Thyroid gland (tissue), 4 donors: Measurements from ENCODE around the gene TPPP2. TPM values are rescaled to one million over a fixed set of nuclear protein-coding genes. Genes with fewer than 3 reads are reported as not detected.

Source experiments
- DNase-seq, 2 donors: peaks; one replicate each; pipeline ENCODE4 v3.0.0-alpha.2; 2019
- H3K27ac ChIP-seq, 3 donors: fragments of 200-600 bp; sonication (generic); 1 replicate in 2 of 3; 2 replicates in 1 of 3; pipeline ENCODE4 v1.5.1; 2016 to 2019; ENCODE audit warnings: mild to moderate bottlenecking in 1 of 3, moderate library complexity in 1 of 3
- H3K27me3 ChIP-seq: fragments of 200-600 bp; sonication (generic); one replicate; pipeline ENCODE4 v1.5.1; 2019
- H3K36me3 ChIP-seq, 2 donors: fragments of 200-600 bp; sonication (generic); one replicate each; pipeline ENCODE4 v1.5.1; 2016 to 2019
- H3K4me1 ChIP-seq, 2 donors: fragments of 200-600 bp; sonication (generic); one replicate each; pipeline ENCODE4 v1.5.1; 2017 to 2019
- H3K4me3 ChIP-seq, 3 donors: fragments of 200-600 bp; sonication (generic); replicated peaks in 1 of 3; 1 replicate in 2 of 3; 2 replicates in 1 of 3; pipeline ENCODE4 v1.5.1; 2016; ENCODE audit warnings: mild to moderate bottlenecking in 1 of 3
- H3K9me3 ChIP-seq: fragments of 200-600 bp; sonication (generic); one replicate; pipeline ENCODE4 v1.5.1; 2017
- POLR2A ChIP-seq, 2 donors: fragments of 450-650 bp; IDR thresholded peaks; one replicate each; pipeline ENCODE4 v1.6.1; 2017; ENCODE audit warnings: antibody characterized with exemption in 2 of 2, mild to moderate bottlenecking in 2 of 2, moderate library complexity in 1 of 2
- WGBS, 2 donors: methylation state at CpG; one replicate each; pipeline ENCODE4 v1.1.5; 2017; 5-methylcytosine and 5-hydroxymethylcytosine counted together
- intact Hi-C: fragments of 100-400 bp; cut with DNase I; formaldehyde crosslinking; loops from one replicate; pipeline ENCODE4 v1.15.1; 2023
- total RNA-seq, 4 donors: library from RNA; depleted of rRNA; stranded (reverse); fragments of >200 nt; gene quantifications; one replicate each; pipeline ENCODE4 v1.2.3, GENCODE V29; 2016
- TF ChIP-seq, protein P1 (sequence below), 6 experiments: fragments of 200-600 bp in 3 of 6; fragments of 450-650 bp in 3 of 6; sonication (generic) in 3 of 6; IDR thresholded peaks; one replicate each; pipeline ENCODE4 v1.5.1; 2016 to 2019; ENCODE audit warnings: antibody characterized with exemption in 6 of 6, mild to moderate bottlenecking in 2 of 6, inconsistent platforms in 1 of 6, moderate library complexity in 1 of 6

The TPPP2 gene
- total RNA-seq, 4 donors from 2014 or later = not detected

DNA sequence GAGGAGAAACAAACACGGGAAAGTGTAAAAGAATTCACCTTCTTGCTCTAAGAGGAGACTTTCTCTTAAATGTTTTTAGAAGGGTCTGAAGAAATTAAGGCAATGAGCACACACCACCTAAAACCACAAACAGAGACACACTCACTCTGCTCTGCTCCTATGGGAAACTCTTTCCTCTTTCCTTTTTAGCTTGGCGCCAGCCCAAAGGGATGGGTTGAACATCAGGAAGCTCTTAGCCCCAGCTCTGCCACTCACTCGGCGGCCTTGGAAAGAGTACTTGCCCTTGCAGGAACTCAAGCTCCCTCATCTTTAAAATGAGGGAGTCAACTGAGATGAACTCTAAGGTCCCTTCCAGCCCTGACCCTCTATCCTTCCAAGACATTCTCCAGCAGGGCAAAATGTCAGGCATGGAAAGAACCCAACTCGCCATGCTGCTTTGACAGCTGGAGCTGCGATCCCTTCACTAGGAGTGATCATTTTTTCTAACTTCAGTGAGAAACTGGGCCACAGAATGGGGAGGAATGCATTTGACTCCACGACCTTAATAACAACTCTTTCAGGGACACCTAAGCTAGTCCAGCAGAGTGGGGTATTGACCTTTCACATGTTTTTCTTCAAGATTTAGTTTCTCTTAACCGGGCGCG is 26.6 kb downstream of the TPPP2 start:
- intact Hi-C loops = no loop called here
- no peak overlapping the region for H3K4me3 ChIP-seq
- no peaks in the 10 kb centered on the region for H3K27me3 ChIP-seq
- H3K9me3 ChIP-seq = no peaks in the 10 kb centered on the region
- H3K27ac ChIP-seq = no peak overlapping the region
- no peaks in the 10 kb centered on the region for H3K36me3 ChIP-seq
- TF ChIP-seq POLR2A (IDR thresholded peaks at IDR 0.05) = no peak
- TF ChIP-seq, protein P1, sequence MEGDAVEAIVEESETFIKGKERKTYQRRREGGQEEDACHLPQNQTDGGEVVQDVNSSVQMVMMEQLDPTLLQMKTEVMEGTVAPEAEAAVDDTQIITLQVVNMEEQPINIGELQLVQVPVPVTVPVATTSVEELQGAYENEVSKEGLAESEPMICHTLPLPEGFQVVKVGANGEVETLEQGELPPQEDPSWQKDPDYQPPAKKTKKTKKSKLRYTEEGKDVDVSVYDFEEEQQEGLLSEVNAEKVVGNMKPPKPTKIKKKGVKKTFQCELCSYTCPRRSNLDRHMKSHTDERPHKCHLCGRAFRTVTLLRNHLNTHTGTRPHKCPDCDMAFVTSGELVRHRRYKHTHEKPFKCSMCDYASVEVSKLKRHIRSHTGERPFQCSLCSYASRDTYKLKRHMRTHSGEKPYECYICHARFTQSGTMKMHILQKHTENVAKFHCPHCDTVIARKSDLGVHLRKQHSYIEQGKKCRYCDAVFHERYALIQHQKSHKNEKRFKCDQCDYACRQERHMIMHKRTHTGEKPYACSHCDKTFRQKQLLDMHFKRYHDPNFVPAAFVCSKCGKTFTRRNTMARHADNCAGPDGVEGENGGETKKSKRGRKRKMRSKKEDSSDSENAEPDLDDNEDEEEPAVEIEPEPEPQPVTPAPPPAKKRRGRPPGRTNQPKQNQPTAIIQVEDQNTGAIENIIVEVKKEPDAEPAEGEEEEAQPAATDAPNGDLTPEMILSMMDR (IDR thresholded peaks at IDR 0.05) = no peak
- no peaks in the 10 kb centered on the region for H3K4me1 ChIP-seq
- no peak for DNase-seq
- WGBS, 2 donors = 75 to 76% methylated on average over 10 of the region's 10 CpGs

DNA sequence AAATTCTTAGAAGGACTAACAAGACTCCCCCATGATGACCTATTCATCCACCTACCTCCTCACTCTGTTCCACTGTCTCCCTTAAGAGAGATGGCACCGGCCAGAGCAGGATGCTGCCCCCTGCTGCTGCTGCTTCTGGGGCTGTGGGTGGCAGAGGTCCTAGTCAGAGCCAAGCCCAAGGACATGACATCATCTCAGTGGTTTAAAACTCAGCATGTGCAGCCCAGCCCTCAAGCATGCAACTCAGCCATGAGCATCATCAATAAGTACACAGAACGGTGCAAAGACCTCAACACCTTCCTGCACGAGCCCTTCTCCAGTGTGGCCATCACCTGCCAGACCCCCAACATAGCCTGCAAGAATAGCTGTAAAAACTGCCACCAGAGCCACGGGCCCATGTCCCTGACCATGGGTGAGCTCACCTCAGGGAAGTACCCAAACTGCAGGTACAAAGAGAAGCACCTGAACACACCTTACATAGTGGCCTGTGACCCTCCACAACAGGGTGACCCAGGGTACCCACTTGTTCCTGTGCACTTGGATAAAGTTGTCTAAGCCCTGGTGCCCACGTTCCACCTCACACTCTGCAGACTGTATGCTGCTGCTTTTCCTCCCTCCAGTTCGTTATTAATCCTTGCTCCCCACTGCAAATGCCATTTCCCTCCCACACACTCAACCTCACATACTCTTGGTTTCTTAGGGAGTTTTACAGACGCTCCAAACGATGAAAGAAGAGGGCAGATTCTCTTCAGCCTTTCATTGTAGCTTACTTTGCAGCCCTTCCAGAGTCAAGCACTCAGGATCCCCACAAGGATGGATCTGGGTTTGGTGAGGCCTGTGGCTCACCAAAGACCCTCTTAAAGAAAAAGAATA is 28.0 kb downstream of the TPPP2 start, which contains the start of gene RNASE8:
Gene RNASE8 (plus strand): TSS at position 20 of the 873 bp plus-strand sequence. CDS start 71 bp downstream, at position 91.
- no peaks in the 10 kb centered on the region for H3K9me3 ChIP-seq
- TF ChIP-seq, protein P1 (IDR thresholded peaks at IDR 0.05) = no peak
- TF ChIP-seq POLR2A (IDR thresholded peaks at IDR 0.05) = no peak
- no peaks in the 10 kb centered on the region for H3K27me3 ChIP-seq
- no peaks in the 10 kb centered on the region for H3K36me3 ChIP-seq
- H3K27ac ChIP-seq = no peak within 1 kb of the TSS
- no peak for DNase-seq
- peaks cover 0 to 2% of the 10 kb centered on the region in 2 donors for H3K4me1 ChIP-seq
- WGBS, 2 donors = 73 to 81% methylated on average over 8 of the region's 8 CpGs
- H3K4me3 ChIP-seq = no peak within 1 kb of the TSS
- intact Hi-C loops = no loop called here

DNA sequence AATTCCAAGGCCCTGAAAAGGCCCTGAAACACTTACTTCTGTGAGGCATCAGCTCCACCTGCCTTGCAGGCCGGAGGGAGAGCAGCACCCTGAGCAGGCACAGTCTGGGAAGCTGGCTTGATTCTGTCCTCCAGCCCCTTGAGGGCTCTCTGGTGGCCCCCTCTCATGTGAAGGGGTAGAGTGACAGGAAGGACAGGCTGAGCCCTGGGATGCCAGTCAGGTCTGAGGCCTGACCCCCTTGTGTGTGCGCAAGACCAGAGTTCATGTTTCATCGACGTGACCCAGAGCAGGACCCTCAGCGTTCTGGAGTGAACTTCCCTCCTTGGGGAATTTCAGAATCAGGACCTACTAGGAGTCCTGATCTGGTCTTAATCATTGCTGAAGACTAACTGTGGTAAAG is 28.9 kb downstream of the TPPP2 start:
- Histone ChIP-seq H3K4me3 (no peak overlapping the region), H3K27ac (no peak overlapping the region), H3K9me3 (no peaks in the 10 kb centered on the region), H3K4me1 (peaks cover 0 to 10% of the 10 kb centered on the region in 2 donors), H3K27me3 (no peaks in the 10 kb centered on the region), H3K36me3 (no peaks in the 10 kb centered on the region)
- TF ChIP-seq, protein P1 (IDR thresholded peaks at IDR 0.05) = no peak
- TF ChIP-seq POLR2A (IDR thresholded peaks at IDR 0.05) = no peak
- WGBS, 2 donors = 89 to 95% methylated on average over 5 of the region's 5 CpGs
- intact Hi-C loops = no loop called here
- DNase-seq = no peak

DNA sequence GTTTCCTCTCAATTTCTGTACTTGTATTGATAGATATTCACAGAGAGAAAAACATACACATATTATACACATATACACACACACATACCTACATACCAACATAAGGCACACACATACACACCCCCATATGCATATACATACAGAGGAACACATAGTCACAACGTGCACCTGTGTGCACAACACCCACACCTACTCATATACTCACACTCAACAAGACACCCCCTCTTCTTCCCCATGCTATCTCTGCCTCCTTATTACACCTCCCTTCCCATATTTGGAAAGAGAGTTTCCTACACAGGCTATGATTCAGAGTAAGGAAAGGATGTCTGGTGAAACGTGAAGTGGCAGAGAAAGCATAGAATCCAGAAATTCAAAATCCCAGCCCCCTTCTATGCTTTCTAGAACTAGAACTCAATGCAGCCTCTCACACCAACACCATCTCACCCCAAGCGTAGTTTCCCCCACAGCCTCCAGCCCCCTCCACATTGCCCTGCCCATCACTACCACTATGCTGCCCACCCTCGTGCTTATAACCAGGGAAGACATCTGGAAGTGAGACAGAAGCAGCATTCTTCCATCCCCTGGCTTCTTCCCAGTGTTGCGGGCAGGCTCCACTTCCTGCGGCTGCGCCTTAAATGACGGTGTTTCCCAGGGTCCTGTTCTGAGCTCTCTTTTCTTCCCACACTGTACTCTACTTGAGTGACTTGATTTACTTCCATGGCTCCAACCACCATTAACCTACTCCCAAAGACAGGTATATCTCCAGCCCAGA is 30.0 kb downstream of the TPPP2 start:
- intact Hi-C loops = no loop called here
- H3K27me3 ChIP-seq = no peaks in the 10 kb centered on the region
- TF ChIP-seq, protein P1 (IDR thresholded peaks at IDR 0.05) = no peak
- no peak for TF ChIP-seq POLR2A (IDR thresholded peaks at IDR 0.05)
- no peaks in the 10 kb centered on the region for H3K36me3 ChIP-seq
- WGBS, 2 donors = 77 to 84% methylated on average over 8 of the region's 8 CpGs
- H3K27ac ChIP-seq = no peak overlapping the region
- peaks cover 0 to 10% of the 10 kb centered on the region in 2 donors for H3K4me1 ChIP-seq
- no peak for DNase-seq
- H3K4me3 ChIP-seq = no peak overlapping the region
- H3K9me3 ChIP-seq = no peaks in the 10 kb centered on the region
